HG03108 (cell line): Measurements from ENCODE around the gene ACTBL2.
A peak's percentile ranks its signal among the peaks of the same experiment; 100 is the strongest.
"Not testable (repeated sequence)": the region's sequence is repeated elsewhere in the genome, so short reads cannot be mapped to it uniquely, and the experiment has no call there.

ENCODE experiments used
- ATAC-seq: cut with Tn5 transposase; IDR thresholded peaks from one replicate; pipeline ENCODE4 v1.9.1; 2021; ENCODE audit warnings: moderate library complexity; ENCODE audit not compliant: unreplicated experiment

ACTBL2 gene

DNA sequence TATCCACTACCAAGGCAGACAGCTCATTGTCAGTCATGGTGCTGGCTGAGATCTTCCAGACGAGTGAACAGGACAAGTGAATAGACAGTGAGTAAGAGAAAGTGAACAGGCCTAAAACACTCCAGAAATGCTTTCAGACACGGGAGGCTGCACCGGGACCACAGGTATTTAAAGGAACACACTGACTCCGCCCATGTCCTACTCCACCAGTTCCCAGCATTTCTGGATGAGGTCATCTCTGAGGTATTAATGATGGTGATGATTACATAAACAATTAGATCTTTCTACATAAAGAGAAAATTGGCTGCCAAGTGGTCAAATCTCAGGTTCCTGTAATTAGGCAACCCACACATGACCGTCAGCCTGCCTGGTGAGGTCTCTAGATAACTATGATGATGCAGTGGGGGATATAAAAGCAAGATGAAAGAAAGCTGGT is at the start of gene ACTBL2:
Gene ACTBL2, minus strand, starts transcription at position 141 of the 436 bp plus-strand sequence. Its CDS starts 104 bp downstream, at position 37.
- no peak for ATAC-seq

DNA sequence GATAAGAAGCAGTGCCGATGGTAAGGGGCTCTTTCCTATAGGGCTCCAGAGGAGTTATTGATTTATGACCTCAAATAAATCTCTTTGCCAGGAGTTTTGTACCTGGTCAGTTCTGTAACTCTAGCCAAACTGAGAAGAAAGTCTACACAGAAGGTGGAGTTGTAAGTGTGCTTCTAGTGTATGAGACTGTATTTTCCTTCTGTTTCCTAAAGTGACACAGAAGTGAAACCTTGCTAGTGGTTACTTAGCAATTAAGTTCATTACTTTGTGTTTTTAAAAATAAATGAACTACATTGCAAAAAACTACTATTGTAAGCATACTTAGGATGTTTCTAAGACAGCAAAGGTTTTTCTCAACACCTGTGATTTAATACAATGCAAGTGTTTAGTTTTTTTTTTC is 48.7 kb upstream of the ACTBL2 start:
- ATAC-seq = no peak

DNA sequence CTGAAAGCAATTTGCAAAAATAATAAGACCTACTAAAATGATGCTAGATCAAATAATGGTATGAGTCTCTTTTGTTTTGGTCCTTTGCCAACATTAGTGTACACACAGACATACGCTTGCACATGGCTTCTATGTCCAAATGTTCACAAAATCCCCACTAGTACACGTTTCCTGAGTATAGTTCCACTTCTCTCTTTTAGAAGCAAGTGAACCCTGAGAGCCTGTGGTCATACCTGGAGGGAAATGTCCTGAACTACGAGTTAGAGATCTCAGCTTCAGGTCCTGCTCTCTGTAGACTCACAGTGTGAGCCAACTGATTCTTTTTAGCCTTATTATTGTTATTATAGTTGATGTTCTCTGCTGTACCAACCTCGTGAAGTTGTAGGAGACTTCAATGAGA is 47.3 kb upstream of the ACTBL2 start:
- no peak for ATAC-seq

DNA sequence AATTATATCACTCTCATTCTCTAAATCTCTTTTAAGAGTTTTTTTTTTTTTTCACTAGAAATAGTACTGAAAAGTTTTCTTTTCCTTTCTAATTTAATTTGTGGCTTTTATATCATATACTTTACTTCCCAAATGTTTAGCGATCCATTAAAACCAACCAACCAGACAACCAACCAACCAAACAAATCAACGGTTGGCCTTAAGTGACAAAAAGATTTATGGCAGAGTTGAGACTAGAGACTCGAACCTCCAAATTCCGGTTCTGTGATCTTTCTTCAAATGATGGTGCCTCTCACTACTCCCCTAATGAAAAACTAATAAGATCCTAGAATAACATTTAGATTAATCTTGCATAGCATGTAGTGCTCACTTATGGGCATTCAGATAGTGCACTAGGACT is 45.3 kb upstream of the ACTBL2 start:
- no peak for ATAC-seq

DNA sequence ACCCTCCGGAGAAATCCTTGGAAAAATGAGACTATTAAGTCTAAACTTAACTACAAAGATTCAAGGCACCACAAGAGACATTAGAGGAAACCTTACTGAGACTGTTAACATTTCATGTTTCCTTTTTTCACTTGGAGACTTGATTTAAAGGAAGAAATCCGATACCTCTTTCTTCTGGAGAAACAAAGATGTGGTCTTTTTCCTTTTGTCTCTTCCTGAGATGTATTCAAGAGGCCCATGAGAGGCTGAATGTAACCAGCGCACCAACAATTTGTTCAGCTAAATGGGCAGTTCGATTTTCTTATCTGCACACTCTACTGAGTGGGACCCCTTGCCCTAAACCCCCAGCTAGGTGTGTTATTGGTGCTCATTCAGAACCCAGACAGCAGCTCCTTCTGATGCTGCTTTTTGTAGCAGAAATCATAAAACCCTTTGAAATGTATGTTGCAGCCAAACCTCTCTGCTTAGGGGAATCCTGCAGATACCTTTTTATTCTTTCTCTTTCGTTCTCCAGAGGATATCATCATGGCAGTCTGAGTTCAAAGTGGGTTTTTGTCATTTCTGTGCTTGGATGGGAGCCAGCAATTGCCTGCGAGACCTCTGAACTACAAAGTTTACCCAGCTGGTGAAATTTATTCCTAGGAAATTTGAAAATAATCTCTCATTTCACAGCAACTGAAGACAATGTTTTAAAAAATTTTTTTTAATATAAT is 41.9 kb upstream of the ACTBL2 start:
- ATAC-seq = no peak

DNA sequence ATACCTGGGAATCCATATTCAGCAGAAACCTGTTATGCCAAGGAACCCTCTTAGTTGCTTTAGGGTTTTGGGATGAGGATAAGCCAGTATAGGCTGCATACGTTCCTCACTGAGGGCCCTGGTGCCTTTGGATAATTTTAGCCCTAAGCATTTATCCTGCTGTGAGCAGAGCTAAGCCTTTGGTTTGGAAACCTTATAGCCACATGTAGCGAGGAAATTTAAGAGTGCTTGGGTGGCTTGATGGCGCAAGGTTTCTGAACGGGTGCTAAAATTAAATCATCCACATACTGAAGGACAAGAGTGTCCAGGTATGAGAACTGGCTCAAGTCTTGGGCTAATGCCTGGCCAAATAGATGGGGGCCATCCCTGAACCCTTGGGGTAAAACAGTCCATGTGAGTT is 39.9 kb upstream of the ACTBL2 start:
- ATAC-seq = not testable (repeated sequence)

DNA sequence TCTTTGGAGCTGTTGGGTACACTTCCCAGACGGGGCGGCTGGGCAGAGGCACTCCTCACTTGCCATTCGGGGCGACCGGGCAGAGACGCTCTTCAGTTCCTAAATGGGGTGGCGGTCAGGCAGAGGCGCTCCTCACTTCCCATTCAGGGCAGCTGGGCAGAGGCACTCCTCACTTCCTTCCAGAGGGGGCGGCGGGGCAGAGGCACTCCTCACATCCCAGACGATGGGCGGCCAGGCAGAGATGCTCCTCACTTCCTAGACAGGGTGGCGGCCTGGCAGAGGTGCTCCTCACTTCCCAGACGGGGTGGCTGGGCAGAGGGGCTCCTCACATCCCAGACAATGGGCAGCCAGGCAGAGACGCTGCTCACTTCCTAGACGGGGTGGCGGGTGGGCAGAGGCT is 35.8 kb upstream of the ACTBL2 start:
- ATAC-seq = not testable (repeated sequence)

DNA sequence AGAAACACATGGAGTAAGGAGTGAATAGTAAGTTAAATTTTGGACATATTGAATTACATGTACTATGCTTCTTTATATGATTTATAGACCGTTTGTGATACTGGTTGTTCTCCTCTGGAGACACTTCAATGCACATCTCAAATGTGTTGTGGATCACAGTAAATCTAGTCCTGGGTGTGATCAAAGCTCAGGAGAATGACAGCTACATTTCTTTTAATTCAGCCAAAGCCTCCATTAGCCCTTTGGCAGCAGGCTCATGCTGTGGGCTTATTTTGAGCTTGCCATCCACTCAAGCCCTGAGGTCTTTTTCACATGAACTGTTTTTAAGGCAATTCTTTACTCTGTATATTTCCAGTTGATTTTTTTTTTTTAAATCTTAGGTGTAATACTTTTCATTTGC is 34.6 kb upstream of the ACTBL2 start:
- no peak for ATAC-seq

DNA sequence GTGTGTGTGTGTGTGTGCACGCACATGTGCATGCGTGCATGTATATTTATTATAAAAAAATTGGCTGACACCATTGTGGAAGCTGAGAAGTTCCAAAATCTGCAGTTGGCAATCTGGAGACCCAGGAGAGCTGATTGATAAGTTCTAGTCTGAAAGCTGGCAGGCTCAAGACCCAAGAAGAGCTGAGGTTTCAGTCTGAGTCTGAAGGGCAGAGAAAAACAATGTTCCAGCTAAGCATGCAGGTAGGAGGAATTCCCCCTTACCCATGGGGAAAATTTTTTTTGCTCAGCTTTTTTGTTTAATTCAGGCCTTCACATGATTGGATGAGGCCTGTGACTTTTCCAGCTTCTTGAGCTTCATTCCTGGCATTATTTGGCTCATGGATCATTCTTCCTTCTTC is 31.2 kb upstream of the ACTBL2 start:
- ATAC-seq = no peak

DNA sequence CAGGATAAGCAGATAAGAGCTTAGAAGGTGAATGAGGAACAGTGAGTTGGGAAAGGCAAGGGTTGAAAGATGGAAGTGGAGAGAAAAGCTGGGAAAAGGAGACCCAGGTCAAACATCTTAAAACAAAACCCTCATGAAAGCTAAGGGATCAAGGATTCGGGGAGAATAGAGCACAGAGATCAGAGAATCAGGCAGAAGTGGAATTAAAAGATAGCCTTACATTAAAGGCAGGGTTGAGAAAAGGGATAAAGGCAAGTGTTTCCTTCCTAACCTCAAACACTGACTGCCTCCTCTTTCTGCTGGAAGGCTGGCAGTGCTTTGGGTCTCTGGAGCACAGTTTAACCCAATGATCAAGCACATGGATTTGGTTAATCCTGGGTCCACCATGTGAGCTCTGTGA is 28.7 kb upstream of the ACTBL2 start:
- ATAC-seq = no peak

DNA sequence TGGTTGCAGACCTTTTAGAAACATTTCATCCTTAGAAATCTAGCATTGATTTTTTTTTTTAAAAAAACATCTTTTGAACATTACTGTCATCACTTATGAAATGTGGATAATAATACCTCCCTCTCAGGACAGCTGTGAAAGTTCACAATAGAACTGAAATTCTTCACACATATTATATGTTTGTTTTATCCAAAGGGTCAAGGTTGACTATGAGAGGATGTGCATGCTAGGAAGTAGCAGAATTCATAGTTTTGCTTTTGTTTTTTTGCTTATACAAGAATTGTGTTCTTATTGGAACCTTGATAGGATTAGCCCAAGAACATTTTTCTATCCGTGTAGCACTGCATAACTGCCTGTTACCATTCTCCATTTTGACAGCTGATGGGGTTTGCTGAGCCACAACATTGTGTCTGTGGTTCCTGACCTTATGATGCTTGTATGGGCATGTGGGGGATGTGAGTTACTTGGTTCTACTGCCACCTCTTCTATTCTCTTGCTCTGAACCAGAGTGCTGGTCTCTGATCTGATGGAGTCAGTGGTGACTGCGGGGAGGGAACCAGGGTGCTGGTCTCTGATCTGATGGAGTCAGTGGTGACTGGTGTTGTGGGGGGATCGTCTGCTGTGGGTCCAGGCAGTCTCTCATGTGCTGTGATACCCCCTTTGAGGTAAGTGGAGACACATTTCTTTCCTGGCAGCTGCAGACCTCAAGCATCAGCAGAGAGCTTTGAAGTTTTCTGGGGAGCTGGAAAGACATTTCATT is 27.1 kb upstream of the ACTBL2 start:
- no peak for ATAC-seq

DNA sequence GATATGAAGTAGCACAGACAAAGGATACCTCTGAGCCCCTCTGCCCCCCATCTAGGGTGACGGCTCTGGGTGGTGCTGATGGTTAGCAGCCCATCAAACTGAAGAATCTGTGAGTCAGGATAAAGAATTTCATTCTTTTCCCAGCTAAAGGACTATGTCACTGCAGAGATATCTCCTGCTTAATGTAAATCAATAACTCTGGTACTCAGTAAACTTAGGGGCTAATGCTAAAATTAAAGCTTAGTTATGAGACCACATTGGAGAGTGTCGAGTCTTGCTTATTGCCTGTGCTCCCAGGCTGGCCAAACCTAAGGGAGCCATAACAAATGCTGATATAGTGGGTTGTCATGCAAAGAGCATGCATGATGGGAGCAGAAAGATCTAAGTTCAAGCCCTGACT is 25.6 kb upstream of the ACTBL2 start:
- no peak for ATAC-seq

DNA sequence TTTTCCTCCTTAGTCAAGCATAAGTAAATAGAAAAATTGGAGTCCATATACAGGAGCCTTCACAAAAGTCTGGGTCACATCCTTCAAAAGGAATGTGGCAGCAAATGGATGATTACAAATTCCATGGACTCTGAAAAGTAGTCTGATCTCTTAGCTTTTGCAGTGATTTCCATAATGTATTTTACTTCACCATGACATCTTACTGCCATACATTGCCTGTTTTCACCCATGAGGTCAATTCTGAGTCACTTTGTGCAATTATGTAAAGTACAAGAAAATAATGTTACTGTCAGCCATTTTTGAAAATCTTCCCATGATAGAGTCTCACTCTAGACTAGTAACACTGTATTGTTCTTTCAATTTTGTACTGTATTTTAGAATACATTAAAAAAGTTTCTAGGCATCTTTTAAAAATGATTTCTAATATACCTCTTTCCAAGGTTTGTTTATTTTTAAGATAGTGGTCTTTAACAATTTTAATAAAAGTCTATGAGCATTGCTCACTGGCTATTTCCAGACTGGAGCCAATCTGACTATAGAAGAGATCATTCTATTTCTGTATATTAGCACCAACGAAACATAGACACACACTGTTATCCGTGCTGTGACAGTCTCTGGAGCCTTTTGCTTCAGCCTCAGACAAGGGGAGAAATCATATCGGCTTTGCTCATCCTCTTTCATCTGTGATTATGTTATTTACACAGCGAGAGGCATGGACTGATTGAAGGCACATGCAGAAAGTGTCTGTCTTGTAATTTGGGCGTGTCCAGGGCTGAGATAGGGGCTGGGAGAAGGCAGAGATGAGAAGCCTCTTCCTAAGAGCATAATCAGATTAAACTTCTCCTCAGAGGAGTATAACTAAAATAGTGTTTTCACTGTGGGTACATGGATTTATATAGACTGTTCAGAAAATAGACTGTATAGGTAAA is 22.9 kb upstream of the ACTBL2 start:
- ATAC-seq = no peak

DNA sequence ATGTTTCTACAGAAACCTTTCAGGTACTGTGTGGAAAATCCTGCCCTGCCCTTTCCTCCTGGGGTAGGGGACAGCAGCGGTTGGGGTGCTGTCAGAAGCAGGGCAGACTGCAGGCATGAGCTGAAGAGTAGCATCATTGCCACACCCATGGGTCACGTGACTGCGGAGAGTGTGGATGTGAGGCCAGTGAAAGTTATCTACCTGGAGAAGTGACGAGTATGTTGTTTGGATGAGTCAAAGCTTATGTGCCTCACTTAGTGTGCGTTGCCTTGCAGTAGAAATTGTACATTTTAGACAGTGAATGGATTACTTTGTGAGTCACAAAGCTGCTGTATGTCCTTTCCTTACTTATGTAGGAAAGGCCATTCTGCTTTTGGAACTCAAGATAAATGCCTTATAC is 21.7 kb upstream of the ACTBL2 start:
- ATAC-seq = no peak

DNA sequence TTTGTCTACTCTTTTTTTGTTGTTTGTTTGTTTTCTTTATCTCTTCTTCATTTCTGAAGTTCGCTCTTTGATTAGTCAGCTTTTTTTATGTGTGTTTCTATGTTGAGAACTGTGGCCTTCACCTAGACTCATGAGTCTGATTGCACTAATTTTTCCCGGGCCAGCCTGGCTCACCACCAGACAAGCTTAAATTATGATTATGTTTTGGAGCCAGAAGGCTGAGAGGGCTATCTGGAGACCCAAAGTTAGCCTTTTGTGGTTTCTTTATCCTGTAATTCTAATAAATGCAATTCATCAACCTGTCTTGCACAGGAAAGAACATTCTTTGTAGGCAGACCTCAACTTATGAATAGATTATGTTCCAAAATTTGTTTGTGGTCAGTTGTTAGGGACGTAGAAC is 20.8 kb upstream of the ACTBL2 start:
- ATAC-seq = no peak

DNA sequence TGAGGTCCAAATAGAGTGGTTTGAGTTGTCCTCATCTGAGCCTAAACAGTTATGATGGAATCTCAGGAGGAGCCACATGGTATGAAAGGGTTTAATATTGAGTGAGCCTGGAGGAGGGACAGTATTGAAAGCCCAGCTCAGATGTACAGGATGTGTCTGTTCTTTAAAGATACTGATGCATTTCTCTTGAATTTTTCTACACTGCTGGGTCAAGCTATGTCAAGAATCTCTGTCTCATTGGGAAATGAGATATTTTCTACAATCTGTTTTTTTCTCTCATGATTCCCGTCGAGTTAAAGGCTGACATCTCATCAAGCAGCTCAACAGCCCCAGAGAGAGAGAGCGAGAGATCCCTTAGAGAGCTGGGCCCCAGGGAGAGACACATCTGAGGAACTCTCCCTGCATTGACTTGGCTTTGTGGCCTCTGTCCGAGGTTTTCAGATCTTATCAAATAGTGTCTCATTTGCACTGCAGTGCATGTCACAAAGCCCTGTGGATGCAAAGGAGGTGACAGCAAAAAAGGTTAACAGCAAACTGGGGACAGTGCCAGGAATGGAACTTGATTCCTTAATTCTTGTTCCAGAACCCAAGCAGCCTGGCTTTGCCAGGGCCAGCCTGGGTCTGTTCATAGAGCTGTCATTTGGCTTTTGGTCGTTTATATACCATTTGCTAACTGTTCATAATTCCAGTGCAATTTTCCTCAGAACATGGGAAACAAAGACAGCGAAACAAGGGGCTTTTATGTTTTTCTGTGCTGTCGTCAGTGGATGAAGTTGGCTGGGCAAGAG is 19.0 kb upstream of the ACTBL2 start:
- no peak for ATAC-seq

DNA sequence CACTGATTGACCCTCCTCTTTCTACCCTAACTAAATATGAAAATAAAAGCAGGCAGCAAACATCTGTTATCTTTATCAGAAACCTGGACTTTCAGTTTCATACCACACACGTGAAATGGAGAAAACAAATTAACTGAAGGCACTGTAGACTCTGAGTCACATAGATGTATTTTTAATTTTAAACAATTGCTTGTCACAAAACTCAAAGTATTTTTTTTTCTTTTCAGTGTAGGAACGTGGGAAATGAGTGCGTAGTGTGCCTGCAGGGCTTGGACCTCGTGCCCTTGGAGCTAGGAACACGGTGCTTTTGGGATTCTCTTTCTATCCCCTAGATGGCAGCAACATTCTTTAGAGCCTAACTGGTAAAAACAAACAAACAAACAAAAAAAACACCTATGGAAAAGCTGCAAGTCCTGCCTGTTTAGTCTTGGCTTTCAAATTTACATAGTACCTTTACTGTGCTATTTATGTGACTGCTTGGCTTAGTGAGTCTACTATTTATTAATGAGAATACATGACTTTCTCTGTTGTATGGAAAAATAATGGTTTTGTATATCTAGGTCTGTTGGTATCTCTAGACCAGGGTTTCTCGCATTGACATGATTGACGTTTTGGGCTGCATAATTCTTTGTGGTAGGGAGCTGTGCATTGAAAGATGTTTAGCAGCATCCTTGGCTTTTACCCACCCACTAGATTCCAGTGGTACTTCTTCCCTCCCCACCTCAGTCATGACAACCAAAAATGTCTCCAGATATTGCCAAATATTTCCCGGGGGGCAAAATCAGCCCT is 16.8 kb upstream of the ACTBL2 start:
- peak; percentile 69 for ATAC-seq

DNA sequence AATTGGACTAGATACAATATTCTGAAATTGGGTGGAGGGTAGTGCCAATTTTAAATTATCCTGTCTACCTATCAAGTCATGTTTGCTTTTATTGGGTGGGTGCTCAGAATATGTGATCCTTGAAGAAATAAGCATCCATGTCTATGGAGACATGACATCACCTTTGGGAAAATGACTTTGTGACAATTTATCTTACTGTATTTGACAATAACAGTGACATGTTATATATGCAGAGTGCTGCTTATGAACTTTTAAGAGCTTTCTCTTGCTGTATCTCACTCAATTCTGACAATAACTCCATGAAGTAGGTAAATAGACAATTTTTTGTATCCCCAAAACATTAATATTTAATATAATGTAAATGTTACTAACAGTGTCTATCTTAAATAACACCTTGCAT is 15.1 kb upstream of the ACTBL2 start:
- no peak for ATAC-seq

DNA sequence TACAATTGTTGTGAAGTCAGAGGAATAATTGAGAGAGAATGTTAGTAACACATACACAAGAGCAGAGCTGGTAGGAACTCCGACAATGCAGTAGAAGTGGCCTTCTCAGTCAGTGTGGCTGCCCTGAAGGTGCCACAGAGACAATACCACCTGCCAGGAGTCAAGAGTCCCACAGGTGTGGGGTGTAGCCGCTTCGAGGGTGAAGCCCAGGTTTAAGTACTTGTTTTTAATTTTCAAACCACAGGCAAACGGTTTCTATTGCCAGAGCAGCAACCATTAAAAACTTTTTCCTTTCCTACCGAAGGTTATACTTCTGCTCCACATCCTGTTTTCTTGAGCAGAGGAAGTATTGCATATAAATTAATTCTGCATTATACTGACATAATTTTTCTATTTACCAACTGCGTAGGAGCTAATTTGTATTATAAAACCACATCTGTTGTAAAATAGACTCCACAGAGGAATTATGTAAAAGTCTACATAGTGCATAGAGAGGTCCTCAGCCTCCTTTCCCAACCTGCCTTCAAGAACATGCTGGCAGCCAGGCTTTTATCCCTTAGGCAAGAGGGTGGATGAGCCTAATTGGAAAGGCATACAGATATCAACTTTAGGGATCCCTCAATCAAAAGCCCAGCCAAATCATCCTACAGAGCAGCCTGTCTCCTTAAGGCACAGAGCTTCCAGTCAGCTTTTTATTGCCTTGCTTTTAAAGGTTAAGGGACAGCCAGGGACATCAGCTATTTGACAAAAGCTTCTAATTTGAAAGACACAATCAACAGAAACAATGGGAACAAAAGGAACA is 12.9 kb upstream of the ACTBL2 start:
- ATAC-seq = no peak
